Endothelial cell (in vitro differentiated cells): Measurements from ENCODE around the gene IFI35. TPM values are rescaled to one million over a fixed set of nuclear protein-coding genes. Genes with fewer than 3 reads are reported as not detected.
"Not testable (repeated sequence)": the region's sequence is repeated elsewhere in the genome, so short reads cannot be mapped to it uniquely, and the experiment has no call there.

ENCODE experiments used
- DNase-seq: peaks from one replicate; pipeline ENCODE4 v3.0.0; 2021; ENCODE audit warnings: low spot score
- H3K27ac Mint-ChIP-seq: one replicate; pipeline ENCODE4 v1.8.0; 2021; ENCODE audit warnings: mixed read lengths, inconsistent platforms; ENCODE audit not compliant: unreplicated experiment
- H3K27me3 Mint-ChIP-seq: one replicate; pipeline ENCODE4 v1.8.0; 2021; ENCODE audit warnings: mild to moderate bottlenecking, moderate library complexity, mixed read lengths, inconsistent platforms; ENCODE audit not compliant: unreplicated experiment
- H3K36me3 Mint-ChIP-seq: one replicate; pipeline ENCODE4 v1.8.0; 2021; ENCODE audit warnings: mild to moderate bottlenecking, low read depth, mixed read lengths, inconsistent platforms; ENCODE audit not compliant: unreplicated experiment
- H3K4me1 Mint-ChIP-seq: one replicate; pipeline ENCODE4 v1.8.0; 2021; ENCODE audit warnings: mild to moderate bottlenecking, mixed read lengths, inconsistent platforms; ENCODE audit not compliant: unreplicated experiment
- H3K4me3 Mint-ChIP-seq: one replicate; pipeline ENCODE4 v1.8.0; 2021; ENCODE audit warnings: mild to moderate bottlenecking, mixed read lengths, inconsistent platforms; ENCODE audit not compliant: unreplicated experiment
- H3K9me3 Mint-ChIP-seq: one replicate; pipeline ENCODE4 v1.8.0; 2021; ENCODE audit warnings: mixed read lengths, inconsistent platforms; ENCODE audit not compliant: unreplicated experiment
- total RNA-seq: library from RNA; stranded (reverse); fragmentation: NEBNext Ultra II Directional; extraction: Animal tissue kit (Norgen Biotek cat#: 25700); gene quantifications from one replicate; pipeline ENCODE4 v1.2.1, GENCODE V29; 2021; ENCODE audit not compliant: unreplicated experiment
- TF ChIP-seq, protein P1 (sequence below): fragments of 200-600 bp; sonication (generic); IDR thresholded peaks from one replicate; pipeline ENCODE4 v1.5.0; 2021; ENCODE audit warnings: antibody characterized with exemption; ENCODE audit not compliant: unreplicated experiment

IFI35 gene
- total RNA-seq, 1 donor from 2014 or later: 4.2 TPM

DNA sequence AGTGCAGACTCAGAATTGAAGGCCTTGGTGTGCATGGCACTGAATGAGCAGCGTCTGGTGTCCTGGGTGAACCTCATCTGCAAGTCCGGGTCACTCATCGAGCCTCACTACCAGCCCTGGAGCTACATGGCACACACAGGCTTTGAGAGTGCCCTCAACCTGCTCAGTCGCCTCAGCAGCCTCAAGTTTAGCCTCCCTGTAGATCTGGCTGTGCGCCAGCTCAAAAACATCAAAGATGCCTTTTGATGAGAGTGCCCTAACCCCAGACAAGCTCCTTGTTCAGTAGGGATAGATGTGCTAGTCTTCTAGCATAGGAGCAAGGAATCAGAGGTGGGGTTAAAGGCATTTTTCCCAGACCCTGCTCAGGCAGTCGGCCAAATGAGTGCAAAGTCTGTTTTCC lies 15.1 kb upstream of the IFI35 start:
- DNase-seq: no peak
- no peaks in the 10 kb centered on the region for H3K27me3 Mint-ChIP-seq

DNA sequence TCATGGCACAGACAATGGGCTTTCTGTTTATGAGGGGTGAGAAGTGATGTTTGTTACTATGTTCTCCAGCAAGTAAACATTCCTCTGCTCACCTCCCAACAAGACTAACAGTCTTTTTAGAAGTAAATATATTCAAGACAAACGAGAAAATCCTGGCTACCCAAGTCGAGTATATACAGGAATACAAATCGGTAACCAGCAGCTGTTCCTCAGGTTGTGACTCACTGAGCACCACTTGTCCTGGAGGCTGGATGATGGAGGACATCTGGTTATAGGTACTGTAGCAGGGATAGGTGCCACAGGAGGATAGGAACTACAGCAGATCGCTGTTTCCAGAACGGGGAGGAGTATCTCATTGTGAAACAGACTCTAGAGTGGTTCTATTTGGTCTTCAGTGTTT lies 13.7 kb upstream of the IFI35 start:
- Mint-ChIP-seq H3K27me3 (no peaks in the 10 kb centered on the region), H3K9me3 (no peaks in the 10 kb centered on the region)

More for the DNA sequence above, 15.1 kb upstream of the IFI35 start:
- Mint-ChIP-seq H3K36me3 (peaks cover 38% of the 10 kb centered on the region), H3K27ac (no peak overlapping the region), H3K9me3 (no peaks in the 10 kb centered on the region), H3K4me3 (peak overlapping the region; percentile 56), H3K4me1 (peaks cover 9% of the 10 kb centered on the region)
- TF ChIP-seq, protein P1, sequence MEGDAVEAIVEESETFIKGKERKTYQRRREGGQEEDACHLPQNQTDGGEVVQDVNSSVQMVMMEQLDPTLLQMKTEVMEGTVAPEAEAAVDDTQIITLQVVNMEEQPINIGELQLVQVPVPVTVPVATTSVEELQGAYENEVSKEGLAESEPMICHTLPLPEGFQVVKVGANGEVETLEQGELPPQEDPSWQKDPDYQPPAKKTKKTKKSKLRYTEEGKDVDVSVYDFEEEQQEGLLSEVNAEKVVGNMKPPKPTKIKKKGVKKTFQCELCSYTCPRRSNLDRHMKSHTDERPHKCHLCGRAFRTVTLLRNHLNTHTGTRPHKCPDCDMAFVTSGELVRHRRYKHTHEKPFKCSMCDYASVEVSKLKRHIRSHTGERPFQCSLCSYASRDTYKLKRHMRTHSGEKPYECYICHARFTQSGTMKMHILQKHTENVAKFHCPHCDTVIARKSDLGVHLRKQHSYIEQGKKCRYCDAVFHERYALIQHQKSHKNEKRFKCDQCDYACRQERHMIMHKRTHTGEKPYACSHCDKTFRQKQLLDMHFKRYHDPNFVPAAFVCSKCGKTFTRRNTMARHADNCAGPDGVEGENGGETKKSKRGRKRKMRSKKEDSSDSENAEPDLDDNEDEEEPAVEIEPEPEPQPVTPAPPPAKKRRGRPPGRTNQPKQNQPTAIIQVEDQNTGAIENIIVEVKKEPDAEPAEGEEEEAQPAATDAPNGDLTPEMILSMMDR: no peak

DNA sequence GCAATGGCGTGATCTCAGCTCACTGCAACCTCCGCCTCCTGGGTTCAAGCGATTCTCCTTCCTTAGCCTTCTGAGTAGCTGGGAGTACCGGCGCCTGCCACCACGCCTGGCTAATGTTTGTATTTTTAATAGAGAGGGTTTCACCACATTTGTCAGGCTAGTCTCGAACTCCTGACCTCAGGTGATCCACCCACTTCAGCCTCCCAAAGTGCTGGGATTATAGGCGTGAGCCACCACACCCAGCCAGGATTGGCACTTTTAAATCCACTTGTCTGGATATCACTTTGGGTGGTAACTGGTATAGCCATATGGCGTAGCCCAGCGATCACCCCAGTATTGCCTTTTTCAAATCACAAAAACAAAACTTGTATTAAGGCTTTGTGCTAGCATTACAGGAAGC lies 12.7 kb upstream of the IFI35 start:
- Mint-ChIP-seq H3K36me3 (peaks cover 35% of the 10 kb centered on the region), H3K4me1 (peaks cover 23% of the 10 kb centered on the region)
- not testable (repeated sequence) for H3K27ac Mint-ChIP-seq, H3K9me3 Mint-ChIP-seq, DNase-seq, H3K4me3 Mint-ChIP-seq, H3K27me3 Mint-ChIP-seq

More for the DNA sequence above, 13.7 kb upstream of the IFI35 start:
- no peak for DNase-seq
- TF ChIP-seq, protein P1: no peak
- H3K4me3 Mint-ChIP-seq: no peak overlapping the region
- H3K27ac Mint-ChIP-seq: no peak overlapping the region
- peaks cover 38% of the 10 kb centered on the region for H3K36me3 Mint-ChIP-seq
- H3K4me1 Mint-ChIP-seq: peaks cover 17% of the 10 kb centered on the region

DNA sequence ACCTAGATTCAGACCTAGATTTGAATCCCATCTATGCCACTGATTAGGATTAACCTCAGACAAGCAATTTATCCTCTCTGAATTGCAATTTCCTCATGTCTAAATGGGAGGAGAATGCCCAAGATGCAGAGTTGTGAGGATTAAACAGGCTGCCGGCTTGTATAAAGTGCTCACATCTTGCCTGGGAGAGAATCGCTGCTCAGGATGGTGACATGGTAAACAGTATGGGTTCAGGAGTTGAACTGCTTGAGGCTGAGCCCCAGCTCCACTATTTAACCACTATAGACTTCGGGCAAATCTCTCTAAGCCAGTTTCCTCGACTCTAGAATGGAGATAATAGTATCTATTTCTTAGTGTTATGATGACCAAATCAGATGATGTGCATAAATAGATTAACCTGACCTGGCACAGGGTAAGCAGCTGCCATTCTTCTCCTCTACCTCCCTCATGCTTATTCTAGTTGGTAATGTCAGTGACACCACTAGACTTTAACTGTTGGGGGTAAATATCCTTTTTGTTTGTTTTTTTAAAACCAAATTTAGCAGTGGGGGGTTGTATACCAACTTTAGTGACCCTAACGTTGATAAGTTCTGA lies 9.1 kb upstream of the IFI35 start:
- no peaks in the 10 kb centered on the region for H3K9me3 Mint-ChIP-seq
- peaks cover 30% of the 10 kb centered on the region for H3K36me3 Mint-ChIP-seq
- peaks cover 3% of the 10 kb centered on the region for H3K27me3 Mint-ChIP-seq
- no peak for DNase-seq
- peak overlapping the region; percentile 100 for H3K4me3 Mint-ChIP-seq
- TF ChIP-seq, protein P1: no peak
- H3K27ac Mint-ChIP-seq: peak overlapping the region; percentile 99
- H3K4me1 Mint-ChIP-seq: peaks cover 31% of the 10 kb centered on the region

DNA sequence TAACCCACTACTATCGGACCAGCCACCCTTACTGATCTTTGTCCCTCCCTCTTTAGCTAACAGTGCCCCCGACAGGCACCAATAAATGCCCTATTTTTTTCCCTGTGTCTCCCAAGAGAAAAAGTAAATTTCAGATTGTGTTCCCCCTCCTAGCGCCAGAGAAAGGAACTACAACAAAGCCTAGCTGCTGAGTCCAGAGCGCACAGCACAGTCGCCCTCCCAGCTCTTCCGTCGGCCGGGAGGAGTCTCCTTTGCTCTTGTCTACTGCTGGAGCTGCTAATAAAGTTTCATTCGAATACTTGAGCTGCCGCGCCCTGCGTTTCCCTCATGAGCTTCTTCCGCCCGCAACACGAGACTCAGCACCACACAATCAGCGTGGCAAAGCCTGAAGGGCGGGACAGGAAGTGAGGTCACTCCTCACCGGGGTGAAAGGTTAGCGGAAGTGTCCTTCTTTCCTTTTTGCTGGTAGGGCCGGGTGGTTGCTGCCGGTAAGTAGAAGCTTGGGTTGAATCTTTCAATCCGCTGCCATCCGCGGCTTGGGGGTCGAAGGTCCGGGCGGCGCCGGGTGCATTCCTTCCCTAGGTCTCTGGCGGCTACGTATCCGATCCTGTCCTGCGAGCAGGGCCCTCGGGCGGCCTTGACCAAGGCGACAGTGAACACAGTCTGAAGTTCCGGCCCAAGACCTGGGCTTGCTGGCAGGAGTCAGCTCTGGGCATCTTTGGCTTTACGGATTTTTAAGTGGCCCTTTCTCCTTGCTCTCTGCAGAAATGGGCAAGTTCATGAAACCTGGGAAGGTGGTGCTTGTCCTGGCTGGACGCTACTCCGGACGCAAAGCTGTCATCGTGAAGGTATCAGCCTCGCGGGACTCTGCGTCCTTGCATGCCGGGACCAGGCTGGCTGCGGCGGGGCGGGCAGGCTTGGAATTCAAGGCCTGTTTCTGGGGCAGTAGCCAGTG lies 8.3 kb upstream of the IFI35 start, which contains the start of gene RPL27:
Gene RPL27 (plus strand): TSS at position 436 of the 955 bp plus-strand sequence. CDS start 332 bp downstream, at position 768.
- H3K9me3 Mint-ChIP-seq: no peaks in the 10 kb centered on the region
- TF ChIP-seq, protein P1: peak; percentile 88
- H3K4me3 Mint-ChIP-seq: peak within 1 kb of the TSS; percentile 100
- H3K27ac Mint-ChIP-seq: peak within 1 kb of the TSS; percentile 99
- H3K4me1 Mint-ChIP-seq: peaks cover 31% of the 10 kb centered on the region
- DNase-seq: peak; percentile 92
- peaks cover 3% of the 10 kb centered on the region for H3K27me3 Mint-ChIP-seq
- H3K36me3 Mint-ChIP-seq: peaks cover 25% of the 10 kb centered on the region
